Activated naive CD4-positive, alpha-beta T cell treated with anti-CD3 and anti-CD28 coated beads, Interleukin-2, amount 10 ng/mL, durations not matched to agents 7 days and 5 days (primary cell): Measurements from ENCODE around the gene BTBD17.
"Not testable (repeated sequence)": the region's sequence is repeated elsewhere in the genome, so short reads cannot be mapped to it uniquely, and the experiment has no call there.

Experiments used
- CTCF ChIA-PET: fragments of 350-600 bp; sonication (Branson Sonifier 250); formaldehyde crosslinking; loops from one replicate; lab custom pipeline; 2021; ENCODE audit warnings: antibody characterized with exemption; lab: Charles Lee
- DNase-seq: peaks from one replicate; pipeline ENCODE4 v3.0.0-alpha.2; 2020
- H3K27ac Mint-ChIP-seq: one replicate; pipeline ENCODE4 v1.8.0; 2021; ENCODE audit warnings: mild to moderate bottlenecking, moderate library complexity, mixed read lengths
- H3K27me3 Mint-ChIP-seq: one replicate; pipeline ENCODE4 v1.8.0; 2021; ENCODE audit warnings: mild to moderate bottlenecking, mixed read lengths
- H3K36me3 Mint-ChIP-seq: one replicate; pipeline ENCODE4 v1.8.0; 2021; ENCODE audit warnings: mixed read lengths
- H3K4me1 Mint-ChIP-seq: one replicate; pipeline ENCODE4 v1.8.0; 2021; ENCODE audit warnings: mixed read lengths
- H3K4me3 Mint-ChIP-seq: one replicate; pipeline ENCODE4 v1.8.0; 2021; ENCODE audit warnings: mild to moderate bottlenecking, moderate library complexity, mixed read lengths
- H3K9me3 Mint-ChIP-seq: one replicate; pipeline ENCODE4 v1.8.0; 2021; ENCODE audit warnings: mixed read lengths

BTBD17 gene, protein sequence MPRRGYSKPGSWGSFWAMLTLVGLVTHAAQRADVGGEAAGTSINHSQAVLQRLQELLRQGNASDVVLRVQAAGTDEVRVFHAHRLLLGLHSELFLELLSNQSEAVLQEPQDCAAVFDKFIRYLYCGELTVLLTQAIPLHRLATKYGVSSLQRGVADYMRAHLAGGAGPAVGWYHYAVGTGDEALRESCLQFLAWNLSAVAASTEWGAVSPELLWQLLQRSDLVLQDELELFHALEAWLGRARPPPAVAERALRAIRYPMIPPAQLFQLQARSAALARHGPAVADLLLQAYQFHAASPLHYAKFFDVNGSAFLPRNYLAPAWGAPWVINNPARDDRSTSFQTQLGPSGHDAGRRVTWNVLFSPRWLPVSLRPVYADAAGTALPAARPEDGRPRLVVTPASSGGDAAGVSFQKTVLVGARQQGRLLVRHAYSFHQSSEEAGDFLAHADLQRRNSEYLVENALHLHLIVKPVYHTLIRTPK

DNA sequence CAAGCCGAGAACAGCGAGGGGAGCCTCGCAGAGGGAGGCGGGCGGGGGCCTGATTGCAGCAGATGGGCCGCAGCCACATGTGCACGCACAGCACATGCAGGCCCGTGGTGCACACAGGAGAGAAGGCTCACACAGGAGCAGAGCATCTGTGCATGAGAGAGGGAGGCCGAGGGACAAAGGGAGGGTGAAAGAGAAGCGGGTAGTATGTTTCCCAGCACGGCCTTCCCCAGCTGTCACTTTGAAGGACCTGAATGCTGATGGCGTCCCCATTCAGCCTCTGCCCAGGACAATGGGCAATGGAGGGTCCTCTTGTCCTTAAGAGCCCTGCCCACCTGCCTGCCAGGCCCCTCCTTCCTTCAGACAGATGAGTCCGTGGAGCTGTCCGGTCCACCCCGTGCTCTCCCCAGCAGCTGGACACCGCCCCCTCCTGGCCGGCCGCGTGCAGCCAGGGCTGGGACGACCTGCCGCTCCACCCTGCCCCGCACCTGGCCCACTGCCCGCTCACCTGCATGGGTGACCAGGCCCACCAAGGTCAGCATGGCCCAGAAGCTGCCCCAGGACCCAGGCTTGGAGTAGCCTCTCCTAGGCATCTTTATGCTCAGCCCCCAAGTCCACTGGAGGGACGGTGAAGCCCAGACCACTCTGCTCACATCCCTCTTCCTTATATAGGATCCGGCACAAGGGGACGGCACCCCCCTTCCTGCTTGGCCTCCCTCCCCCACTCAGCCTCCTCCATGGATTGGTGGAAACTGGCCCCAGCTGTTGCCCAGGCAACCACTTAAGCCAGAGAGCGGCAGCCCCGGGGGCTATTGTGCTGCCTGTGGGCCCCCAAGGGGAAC, at the start of gene BTBD17:
Gene BTBD17 (minus strand): TSS at position 639 of the 839 bp plus-strand sequence. CDS start 49 bp downstream, at position 590.
- no peak within 1 kb of the TSS for H3K4me3 Mint-ChIP-seq
- DNase-seq, result peak; percentile 61
- H3K9me3 Mint-ChIP-seq, result no peaks in the 10 kb centered on the region
- H3K4me1 Mint-ChIP-seq, result peaks cover 5% of the 10 kb centered on the region
- CTCF ChIA-PET, result interaction anchor here (0.5 to 3.5 kb wide), 15 partner anchors 8 to 932 kb away, joined by 3 to 27 read pairs (median 5); partner anchors contain the start of gene TTYH2
- no peaks in the 10 kb centered on the region for H3K36me3 Mint-ChIP-seq
- peaks cover 79% of the 10 kb centered on the region for H3K27me3 Mint-ChIP-seq
- no peak within 1 kb of the TSS for H3K27ac Mint-ChIP-seq

DNA sequence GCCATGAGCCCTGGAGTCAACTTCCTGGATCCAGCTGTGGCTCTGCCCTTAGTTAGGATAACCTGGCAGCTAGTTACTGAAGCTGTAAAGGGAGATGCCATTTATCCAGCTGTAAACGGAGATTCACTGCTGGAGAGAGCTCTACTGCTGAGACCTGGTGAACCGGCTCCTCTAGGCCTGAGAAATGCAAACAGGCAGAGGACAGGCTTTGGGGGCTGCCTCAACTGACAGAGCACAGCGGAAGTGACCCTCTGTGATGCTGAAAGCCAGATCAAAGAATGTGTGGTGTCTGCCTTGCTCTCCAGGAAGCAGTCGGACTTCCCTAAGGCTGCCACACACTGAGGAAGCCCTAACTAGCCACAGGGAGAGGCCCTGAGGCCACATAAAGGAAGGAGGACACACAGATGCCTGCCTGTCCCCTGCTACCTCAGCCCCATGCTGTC, 48.4 kb upstream of the BTBD17 start:
- Mint-ChIP-seq H3K4me1 (no peaks in the 10 kb centered on the region), H3K27me3 (peaks cover 48% of the 10 kb centered on the region), H3K27ac (no peak overlapping the region), H3K36me3 (no peaks in the 10 kb centered on the region), H3K9me3 (no peaks in the 10 kb centered on the region), H3K4me3 (no peak overlapping the region)
- CTCF ChIA-PET, result no interaction called here
- no peak for DNase-seq

DNA sequence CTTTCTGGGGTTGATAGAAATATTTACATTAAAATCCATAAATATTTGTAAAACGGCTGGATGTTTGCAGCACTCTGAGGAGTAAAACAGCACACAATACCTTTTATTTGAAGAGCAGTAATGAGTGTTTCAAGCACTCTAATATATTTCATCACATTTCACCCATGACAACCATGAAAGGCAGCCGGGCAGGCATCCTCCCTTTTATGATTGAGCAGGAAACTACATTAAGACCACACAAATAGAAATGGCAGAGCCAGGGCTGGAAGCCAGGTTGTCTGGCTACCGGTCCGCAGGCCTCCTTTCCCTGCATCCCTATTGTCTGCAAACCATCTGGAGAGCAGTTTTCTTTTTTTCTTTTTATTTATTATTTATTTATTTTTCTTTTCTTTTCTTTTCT, 47.1 kb upstream of the BTBD17 start:
- Mint-ChIP-seq H3K4me3 (no peak overlapping the region), H3K9me3 (no peaks in the 10 kb centered on the region), H3K4me1 (no peaks in the 10 kb centered on the region), H3K27ac (no peak overlapping the region), H3K27me3 (peaks cover 56% of the 10 kb centered on the region), H3K36me3 (no peaks in the 10 kb centered on the region)
- CTCF ChIA-PET, result interaction anchor here (1.1 kb wide), 1 partner anchor 41 kb away, joined by 5 read pairs; the partner anchor contains the start of gene GPR142
- no peak for DNase-seq

DNA sequence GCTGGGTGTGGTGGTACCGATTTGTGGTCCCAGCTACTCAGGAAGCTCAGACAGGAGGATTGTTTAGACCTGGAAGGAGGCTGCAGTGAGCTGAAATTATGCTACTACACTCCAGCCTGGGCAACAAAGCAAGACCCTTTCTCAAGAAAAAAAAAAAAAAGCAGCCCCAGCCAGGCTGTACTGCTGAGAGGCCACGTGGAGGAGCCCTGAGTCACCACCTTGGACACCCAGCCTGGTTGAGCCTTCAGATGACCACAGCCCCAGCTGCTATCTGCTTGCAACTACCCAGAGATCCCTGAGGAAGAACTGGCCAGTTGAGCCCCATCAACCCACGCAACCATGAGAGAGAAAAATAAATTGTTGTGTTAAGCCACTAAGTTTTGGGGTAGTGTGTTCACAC, 46.6 kb upstream of the BTBD17 start:
- no peak for DNase-seq
- no peaks in the 10 kb centered on the region for H3K4me1 Mint-ChIP-seq
- CTCF ChIA-PET, result interaction anchor here (1.1 kb wide), 1 partner anchor 41 kb away, joined by 5 read pairs; the partner anchor contains the start of gene GPR142
- no peak overlapping the region for H3K27ac Mint-ChIP-seq
- H3K27me3 Mint-ChIP-seq, result peaks cover 55% of the 10 kb centered on the region
- H3K4me3 Mint-ChIP-seq, result no peak overlapping the region
- H3K36me3 Mint-ChIP-seq, result no peaks in the 10 kb centered on the region
- H3K9me3 Mint-ChIP-seq, result no peaks in the 10 kb centered on the region

DNA sequence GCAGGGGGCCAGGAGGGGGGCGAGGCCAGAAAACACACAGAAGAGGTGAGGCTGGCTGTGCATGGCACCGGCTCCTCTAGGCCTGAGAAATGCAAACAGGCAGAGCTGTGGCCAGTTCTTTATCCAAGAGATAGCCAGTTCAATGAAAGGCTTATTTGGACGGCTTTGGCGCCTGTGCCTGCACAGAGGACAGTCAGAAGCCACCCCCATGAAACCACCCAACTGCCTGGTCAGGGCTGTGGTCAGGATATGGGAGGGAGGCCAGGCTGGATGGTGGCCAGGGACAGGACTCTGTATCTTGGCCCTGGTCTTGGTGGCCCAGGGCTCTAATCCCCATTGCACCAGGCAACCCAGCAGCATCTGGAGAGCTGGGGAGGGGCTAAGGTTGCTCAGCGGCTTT, 45.7 kb upstream of the BTBD17 start:
- peaks cover 50% of the 10 kb centered on the region for H3K27me3 Mint-ChIP-seq
- H3K4me3 Mint-ChIP-seq, result no peak overlapping the region
- CTCF ChIA-PET, result no interaction called here
- no peak overlapping the region for H3K27ac Mint-ChIP-seq
- H3K36me3 Mint-ChIP-seq, result no peaks in the 10 kb centered on the region
- H3K9me3 Mint-ChIP-seq, result no peaks in the 10 kb centered on the region
- H3K4me1 Mint-ChIP-seq, result no peaks in the 10 kb centered on the region
- no peak for DNase-seq

DNA sequence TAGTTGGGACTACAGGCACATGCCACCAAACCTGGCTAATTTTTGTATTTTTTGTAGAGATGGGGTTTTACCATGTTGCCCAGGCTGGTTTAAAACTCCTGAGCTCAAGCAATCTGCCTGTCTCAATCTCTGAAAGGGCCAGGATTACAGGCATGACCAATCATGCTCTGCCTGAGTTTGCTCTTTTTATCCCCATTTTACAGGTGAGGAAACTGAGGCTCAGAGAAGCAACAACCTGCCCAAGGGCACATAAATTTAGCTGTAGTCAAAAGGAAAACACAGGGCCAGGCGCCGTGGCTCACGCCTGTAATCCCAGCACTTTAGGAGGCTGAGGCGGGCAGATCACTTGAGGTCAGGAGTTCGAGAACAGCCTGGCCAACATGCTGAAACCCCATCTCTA, 43.6 kb upstream of the BTBD17 start:
- H3K4me3 Mint-ChIP-seq, H3K4me1 Mint-ChIP-seq, DNase-seq, H3K27ac Mint-ChIP-seq, H3K36me3 Mint-ChIP-seq, CTCF ChIA-PET, H3K9me3 Mint-ChIP-seq: not testable (repeated sequence)
- H3K27me3 Mint-ChIP-seq, result peaks cover 34% of the 10 kb centered on the region

DNA sequence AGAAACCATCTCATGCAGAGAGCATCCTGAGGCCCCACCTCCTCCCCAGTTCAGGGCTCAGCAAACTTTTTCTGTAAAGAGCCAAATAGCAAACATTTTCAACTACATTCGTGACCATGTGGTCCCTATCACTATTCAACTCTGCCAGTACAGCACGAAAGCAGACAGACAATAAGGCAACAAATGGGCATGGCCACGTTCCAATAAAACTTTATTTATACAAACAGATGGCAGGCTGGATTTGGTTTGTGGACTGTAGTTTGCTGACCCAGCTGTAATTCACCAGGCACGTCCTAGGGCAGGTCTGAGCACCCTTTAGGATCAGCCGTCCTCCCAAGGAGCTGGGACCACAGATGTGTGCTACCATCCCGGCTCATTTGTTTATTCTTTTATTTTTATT, 43.1 kb upstream of the BTBD17 start:
- Mint-ChIP-seq H3K27ac (no peak overlapping the region), H3K27me3 (peaks cover 31% of the 10 kb centered on the region), H3K36me3 (no peaks in the 10 kb centered on the region), H3K4me1 (no peaks in the 10 kb centered on the region), H3K9me3 (no peaks in the 10 kb centered on the region), H3K4me3 (no peak overlapping the region)
- CTCF ChIA-PET, result no interaction called here
- DNase-seq, result no peak

DNA sequence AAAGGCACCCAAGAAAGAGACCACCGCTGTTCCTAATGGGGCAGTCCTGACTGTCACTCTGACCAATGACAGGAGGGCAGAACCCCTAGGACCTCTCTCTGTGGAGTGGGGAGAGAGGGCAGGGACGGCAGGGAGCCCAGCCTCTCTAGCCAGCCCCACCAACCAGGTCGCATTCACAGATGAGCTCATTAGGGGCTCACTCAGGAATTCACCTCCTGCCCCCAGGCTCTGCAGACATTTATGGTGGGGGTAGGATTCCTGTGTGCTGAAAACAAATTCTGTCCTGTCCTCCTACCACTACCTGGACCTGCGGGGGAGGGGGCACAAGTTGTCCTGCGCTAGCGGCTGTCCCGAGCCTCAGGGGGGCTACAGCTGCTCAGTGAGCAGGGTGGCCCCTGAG, 42.5 kb upstream of the BTBD17 start:
- Mint-ChIP-seq H3K4me3 (no peak overlapping the region), H3K36me3 (no peaks in the 10 kb centered on the region), H3K9me3 (no peaks in the 10 kb centered on the region), H3K27ac (no peak overlapping the region), H3K27me3 (peaks cover 31% of the 10 kb centered on the region), H3K4me1 (no peaks in the 10 kb centered on the region)
- no peak for DNase-seq
- CTCF ChIA-PET, result no interaction called here

DNA sequence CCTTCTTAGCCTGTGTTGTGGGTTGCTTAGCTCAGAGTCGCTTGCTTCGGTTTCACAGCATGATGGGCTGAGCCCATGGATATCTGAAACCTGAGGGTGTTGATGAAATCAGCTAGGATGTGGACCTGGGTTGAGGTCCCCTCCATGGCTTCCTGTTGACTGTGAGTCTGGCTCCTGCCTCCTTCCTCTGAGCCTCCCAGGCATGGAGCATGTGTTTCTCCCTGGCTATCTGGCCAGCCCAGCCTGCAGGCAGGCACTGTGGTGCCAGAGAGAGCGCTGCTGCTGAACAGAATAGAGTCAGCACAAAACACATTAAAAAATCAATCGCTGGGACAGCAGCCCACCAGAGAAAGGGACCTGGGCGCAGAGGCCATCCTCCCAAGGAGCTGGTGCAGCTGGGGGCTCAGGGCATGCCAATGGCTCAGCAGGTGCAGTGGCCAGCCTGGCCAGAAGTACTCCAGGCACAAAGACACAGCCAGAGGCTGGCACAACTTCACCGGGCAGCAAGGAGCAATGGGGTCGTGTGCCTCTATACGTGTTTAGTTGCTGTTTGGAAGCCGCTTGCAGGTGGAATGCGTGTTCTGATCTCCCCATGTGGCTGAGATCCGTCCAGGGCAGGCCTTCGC, 42.0 kb upstream of the BTBD17 start:
- no peak for DNase-seq
- Mint-ChIP-seq H3K27ac (no peak overlapping the region), H3K4me1 (no peaks in the 10 kb centered on the region), H3K9me3 (no peaks in the 10 kb centered on the region), H3K4me3 (no peak overlapping the region), H3K27me3 (peaks cover 31% of the 10 kb centered on the region), H3K36me3 (no peaks in the 10 kb centered on the region)
- CTCF ChIA-PET, result interaction anchor here (0.7 kb wide), 1 partner anchor 26 kb away, joined by 3 read pairs; no protein-coding TSS in a partner anchor

DNA sequence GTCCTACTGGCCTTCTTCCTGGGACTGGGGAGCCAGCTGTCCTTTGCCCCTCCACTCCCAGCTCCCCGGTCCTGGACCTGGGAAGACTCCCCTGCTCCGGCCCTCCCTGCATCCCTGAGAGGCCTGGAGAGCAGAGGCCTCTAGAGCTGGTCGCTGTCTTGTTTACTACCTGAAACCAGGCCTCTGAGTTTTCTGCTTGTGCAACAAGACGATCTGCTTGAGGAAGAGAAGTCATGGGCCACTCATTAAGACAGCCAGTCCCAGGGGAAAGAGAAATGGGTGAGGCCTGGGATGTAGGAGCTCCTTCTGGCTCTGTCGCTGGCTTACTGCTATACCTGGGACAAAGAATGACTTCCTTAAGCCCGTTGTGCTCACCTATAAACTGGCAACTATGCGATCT, 40.4 kb upstream of the BTBD17 start:
- no peaks in the 10 kb centered on the region for H3K9me3 Mint-ChIP-seq
- DNase-seq, result no peak
- H3K4me3 Mint-ChIP-seq, result no peak overlapping the region
- peaks cover 24% of the 10 kb centered on the region for H3K27me3 Mint-ChIP-seq
- no peaks in the 10 kb centered on the region for H3K36me3 Mint-ChIP-seq
- CTCF ChIA-PET, result no interaction called here
- no peaks in the 10 kb centered on the region for H3K4me1 Mint-ChIP-seq
- H3K27ac Mint-ChIP-seq, result no peak overlapping the region

DNA sequence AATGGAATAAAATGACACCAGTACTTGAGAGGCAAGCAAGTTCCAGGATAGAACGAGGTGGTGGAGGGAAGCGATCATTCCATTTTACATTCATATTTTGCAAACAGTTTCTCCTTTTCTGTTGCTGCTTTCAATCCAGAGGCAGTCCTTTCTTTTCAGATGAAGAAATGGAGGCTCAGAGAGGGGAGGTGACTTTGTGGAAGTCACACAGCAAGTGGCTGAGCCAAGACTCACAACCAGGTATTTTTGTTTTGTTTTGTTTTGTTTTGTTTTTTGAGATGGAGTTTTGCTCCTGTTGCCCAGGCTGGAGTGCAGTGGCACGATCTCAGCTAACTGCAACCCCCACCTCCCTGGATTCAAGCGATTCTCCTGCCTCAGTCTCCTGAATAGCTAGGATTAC, 34.9 kb upstream of the BTBD17 start:
- no peaks in the 10 kb centered on the region for H3K36me3 Mint-ChIP-seq

DNA sequence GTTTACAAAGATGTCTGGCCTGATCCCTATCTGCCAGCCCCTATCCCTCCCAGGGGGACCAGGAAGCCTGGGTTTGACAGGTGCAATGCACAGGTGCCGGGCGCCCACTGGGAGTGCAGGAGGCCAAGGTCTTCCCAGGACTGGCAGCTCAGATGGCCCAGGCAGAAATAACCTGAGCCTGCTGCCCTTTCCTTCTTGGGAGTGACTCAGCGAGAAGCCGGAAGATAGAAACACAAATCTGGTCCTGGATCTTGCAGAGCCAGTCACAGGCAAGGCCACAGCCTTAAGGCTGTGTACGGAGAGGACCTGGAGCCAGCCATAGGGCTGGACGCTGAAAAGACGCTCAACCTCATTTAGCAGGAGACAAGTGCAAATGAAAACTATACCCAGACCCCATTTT, 33.3 kb upstream of the BTBD17 start:
- H3K4me3 Mint-ChIP-seq, result no peak overlapping the region
- H3K4me1 Mint-ChIP-seq, result no peaks in the 10 kb centered on the region
- DNase-seq, result no peak
- no peak overlapping the region for H3K27ac Mint-ChIP-seq
- peaks cover 32% of the 10 kb centered on the region for H3K27me3 Mint-ChIP-seq
- CTCF ChIA-PET, result interaction anchor here (1.8 kb wide), 1 partner anchor 62 kb away, joined by 5 read pairs; no protein-coding TSS in a partner anchor
- no peaks in the 10 kb centered on the region for H3K36me3 Mint-ChIP-seq
- no peaks in the 10 kb centered on the region for H3K9me3 Mint-ChIP-seq

More for the DNA sequence above, 34.9 kb upstream of the BTBD17 start:
- Mint-ChIP-seq H3K27me3 (peaks cover 27% of the 10 kb centered on the region), H3K27ac (no peak overlapping the region), H3K4me1 (no peaks in the 10 kb centered on the region), H3K9me3 (no peaks in the 10 kb centered on the region), H3K4me3 (no peak overlapping the region)
- no peak for DNase-seq
- CTCF ChIA-PET, result interaction anchor here (0.7 kb wide), 1 partner anchor 149 kb away, joined by 3 read pairs; no protein-coding TSS in a partner anchor

DNA sequence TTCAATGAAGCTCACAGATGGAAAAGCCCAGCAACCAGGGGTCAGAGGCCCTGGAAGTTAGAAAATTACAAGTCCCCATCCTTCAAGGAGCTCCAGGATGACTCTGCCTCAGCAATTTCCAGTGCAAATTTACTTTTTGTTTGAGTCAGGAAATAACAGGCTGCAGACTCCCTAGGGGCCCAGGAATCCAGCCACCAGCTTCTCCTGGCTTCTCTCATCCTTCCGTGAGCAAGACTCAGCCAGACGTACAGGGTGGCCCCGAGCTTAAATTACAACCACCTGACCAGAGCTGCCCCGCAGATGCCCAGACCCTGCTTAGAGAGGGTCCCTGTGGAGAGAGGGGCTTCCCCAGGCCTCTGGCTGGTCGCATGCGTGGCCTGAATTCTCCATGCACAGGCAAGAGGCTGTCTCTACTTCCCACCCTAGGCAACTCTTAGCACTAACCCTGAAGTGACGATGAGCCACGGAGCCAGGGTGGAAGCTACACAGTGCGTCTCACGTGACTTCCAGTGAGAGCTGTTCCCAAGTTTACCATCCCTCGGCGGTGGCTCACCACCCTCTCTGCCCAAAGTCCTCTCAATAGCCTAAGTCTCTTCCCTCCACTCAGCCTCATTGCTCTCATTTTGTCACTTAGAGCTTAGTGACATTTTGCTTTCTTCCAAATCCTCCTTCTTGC, 32.7 kb upstream of the BTBD17 start:
- DNase-seq, result no peak
- CTCF ChIA-PET, result interaction anchor here (1.8 kb wide), 1 partner anchor 62 kb away, joined by 5 read pairs; no protein-coding TSS in a partner anchor
- peaks cover 38% of the 10 kb centered on the region for H3K27me3 Mint-ChIP-seq
- no peak overlapping the region for H3K4me3 Mint-ChIP-seq
- no peak overlapping the region for H3K27ac Mint-ChIP-seq
- H3K9me3 Mint-ChIP-seq, result no peaks in the 10 kb centered on the region
- no peaks in the 10 kb centered on the region for H3K4me1 Mint-ChIP-seq
- H3K36me3 Mint-ChIP-seq, result no peaks in the 10 kb centered on the region
